SK-N-SH (cell line): ENCODE results near the gene LMAN2. TPM values are rescaled to one million over a fixed set of nuclear protein-coding genes. Genes with fewer than 3 reads are reported as not detected.

Experiments
- CTCF ChIA-PET: fragments of 300-600, 350-600 bp; formaldehyde crosslinking; extraction: SDS; loops from one replicate; lab custom pipeline; 2021; lab: Yijun Ruan, JAX
- POLR2A ChIA-PET: fragments of 350-600 bp; sonication (Branson Sonifier 250); formaldehyde crosslinking; extraction: SDS; loops from one replicate; lab custom pipeline; 2020; ENCODE audit warnings: antibody characterized with exemption, inconsistent platforms; lab: Yijun Ruan, JAX
- DNase-seq: peaks from one replicate; pipeline ENCODE4 v3.0.0; 2012
- H2AFZ ChIP-seq: fragments of 200-600 bp; sonication (generic); 2 replicates; pipeline ENCODE4 v1.8.1; 2016; ENCODE audit warnings: antibody characterized with exemption, mild to moderate bottlenecking, low read depth
- H3F3A ChIP-seq: fragments of 200-600 bp; sonication (generic); replicated peaks from 2 replicates; pipeline ENCODE3; 2016; ENCODE audit warnings: antibody characterized with exemption, mild to moderate bottlenecking; ENCODE audit not compliant: insufficient read depth
- H3K27ac ChIP-seq, 2 experiments: fragments of 200-500 bp in 1 of 2; fragments of 200-600 bp in 1 of 2; sonication (Bioruptor generic) in 1 of 2; sonication (generic), shearing (Covaris generic) in 1 of 2; 2 replicates each; pipeline versions ENCODE4 v1.5.1 to v1.6.1; 2014 to 2016; ENCODE audit warnings: low read depth in 2 of 2, inconsistent platforms in 1 of 2, low read length in 1 of 2, mild to moderate bottlenecking in 1 of 2, mixed read lengths in 1 of 2
- H3K27me3 ChIP-seq: fragments of 200-600 bp; sonication (generic), shearing (Covaris generic); 2 replicates; pipeline ENCODE4 v1.6.1; 2016; ENCODE audit warnings: mixed run types; ENCODE audit not compliant: insufficient read depth
- H3K36me3 ChIP-seq, 2 experiments: fragments of 200-500 bp in 1 of 2; fragments of 200-600 bp in 1 of 2; sonication (Bioruptor generic) in 1 of 2; sonication (generic) in 1 of 2; replicated peaks in 1 of 2; 2 replicates each; pipeline versions ENCODE3 to v1.5.1; 2014 to 2016; ENCODE audit warnings: low read length in 1 of 2, mild to moderate bottlenecking in 1 of 2; ENCODE audit not compliant: insufficient read depth in 2 of 2, control insufficient read depth in 1 of 2
- H3K4me1 ChIP-seq, 2 experiments: fragments of 200-500 bp in 1 of 2; fragments of 200-600 bp in 1 of 2; sonication (Bioruptor generic) in 1 of 2; sonication (generic), shearing (Covaris generic) in 1 of 2; 2 replicates each; pipeline versions ENCODE4 v1.5.1 to v1.6.1; 2014 to 2016; ENCODE audit warnings: low read depth in 1 of 2, low read length in 1 of 2, mixed run types in 1 of 2; ENCODE audit not compliant: insufficient read depth in 2 of 2, control insufficient read depth in 1 of 2
- H3K4me2 ChIP-seq: fragments of 200-600 bp; sonication (generic), shearing (Covaris generic); 2 replicates; pipeline ENCODE4 v1.6.1; 2017; ENCODE audit warnings: mixed run types
- H3K4me3 ChIP-seq, 2 experiments: fragments of 200-500 bp in 1 of 2; fragments of 200-600 bp in 1 of 2; sonication (Bioruptor generic) in 1 of 2; sonication (generic), shearing (Covaris generic) in 1 of 2; 2 replicates each; pipeline versions ENCODE4 v1.5.1 to v1.8.1; 2014 to 2016; ENCODE audit warnings: low read depth in 2 of 2, inconsistent platforms in 1 of 2, low read length in 1 of 2, mild to moderate bottlenecking in 1 of 2, mixed read lengths in 1 of 2, moderate library complexity in 1 of 2
- H3K79me2 ChIP-seq: fragments of 200-600 bp; sonication (generic); 2 replicates; pipeline ENCODE4 v1.8.1; 2017; ENCODE audit warnings: mild to moderate bottlenecking; ENCODE audit not compliant: insufficient read depth
- H3K9ac ChIP-seq: fragments of 200-600 bp; sonication (generic); 2 replicates; pipeline ENCODE4 v1.6.1; 2017; ENCODE audit warnings: mixed run types
- H3K9me2 ChIP-seq: fragments of 200-600 bp; sonication (generic); 2 replicates; pipeline ENCODE4 v1.6.1; 2017; ENCODE audit warnings: mixed run types
- H3K9me3 ChIP-seq: fragments of 200-600 bp; sonication (generic); 2 replicates; pipeline ENCODE4 v1.6.1; 2017; ENCODE audit warnings: mixed run types, mild to moderate bottlenecking, moderate library complexity
- H4K20me1 ChIP-seq: fragments of 200-600 bp; sonication (generic); 2 replicates; pipeline ENCODE4 v1.6.1; 2017; ENCODE audit warnings: mild to moderate bottlenecking, mixed run types; ENCODE audit not compliant: insufficient read depth
- CHD2 ChIP-seq: fragments of 150-350 bp; IDR thresholded peaks from 2 replicates; pipeline ENCODE4 v1.6.1; 2018; ENCODE audit warnings: low read length; ENCODE audit not compliant: partially characterized antibody
- FOXJ3 ChIP-seq: sonication (generic); formaldehyde crosslinking; IDR thresholded peaks from 2 replicates; pipeline ENCODE4 v1.5.1; 2020; ENCODE audit warnings: mild to moderate bottlenecking, missing genetic modification reagents
- FOXM1 ChIP-seq: IDR thresholded peaks from 2 replicates; pipeline ENCODE4 v1.4.0; 2012; ENCODE audit warnings: low read depth, mild to moderate bottlenecking
- GATA2 ChIP-seq: sonication (generic); formaldehyde crosslinking; IDR thresholded peaks from 2 replicates; pipeline ENCODE4 v1.5.0; 2020; ENCODE audit warnings: mild to moderate bottlenecking, missing genetic modification reagents
- JUND ChIP-seq: IDR thresholded peaks from 2 replicates; pipeline ENCODE4 v1.4.0; 2012
- NFIC ChIP-seq: IDR thresholded peaks from 2 replicates; pipeline ENCODE4 v1.4.0; 2012; ENCODE audit warnings: borderline replicate concordance
- POLR2AphosphoS5 ChIP-seq: IDR thresholded peaks from 2 replicates; pipeline ENCODE4 v1.6.1; 2012; ENCODE audit warnings: low read depth, low read length
- RAD21 ChIP-seq: IDR thresholded peaks from 2 replicates; pipeline ENCODE4 v1.6.1; 2012; ENCODE audit warnings: mild to moderate bottlenecking, low read length
- RCOR1 ChIP-seq: fragments of 150-350 bp; IDR thresholded peaks from 2 replicates; pipeline ENCODE4 v1.6.1; 2017; ENCODE audit warnings: antibody characterized with exemption, low read length
- RFX5 ChIP-seq: IDR thresholded peaks from 2 replicates; pipeline ENCODE4 v1.6.1; 2012; ENCODE audit warnings: mild to moderate bottlenecking, improper control_type of control experiment, low read length
- RXRA ChIP-seq: IDR thresholded peaks from 2 replicates; pipeline ENCODE4 v1.4.0; 2012; ENCODE audit warnings: low read depth, mild to moderate bottlenecking, borderline replicate concordance
- SMC3 ChIP-seq: IDR thresholded peaks from 2 replicates; pipeline ENCODE4 v1.6.1; 2012; ENCODE audit warnings: low read depth, low read length, improper control_type of control experiment
- TAF1 ChIP-seq: IDR thresholded peaks from 2 replicates; pipeline ENCODE4 v1.6.1; 2012; ENCODE audit warnings: low read depth, mild to moderate bottlenecking, low read length, moderate library complexity, borderline replicate concordance
- WGBS: methylation state at CpG from one replicate; pipeline ENCODE4 v1.1.6; 2017; ENCODE audit warnings: low lambda C conversion rate; 5-methylcytosine and 5-hydroxymethylcytosine counted together
- polyA plus RNA-seq, 3 experiments: library from polyadenylated mRNA; depleted of rRNA; stranded (reverse); fragments of >200 nt; gene quantifications; 2 replicates each; pipeline ENCODE4 v1.2.3, GENCODE V29; 2012
- TF ChIP-seq, protein P1 (sequence below): fragments of 150-350 bp; IDR thresholded peaks from 2 replicates; pipeline ENCODE4 v1.6.1; 2016; ENCODE audit warnings: mild to moderate bottlenecking, low read depth, low read length
- TF ChIP-seq, protein P2 (sequence below): IDR thresholded peaks from 2 replicates; pipeline ENCODE4 v1.6.1; 2012; ENCODE audit warnings: mild to moderate bottlenecking, low read depth, low read length, moderate library complexity
- TF ChIP-seq, protein P3 (sequence below): IDR thresholded peaks from 2 replicates; pipeline ENCODE4 v1.4.0; 2012; ENCODE audit warnings: low read depth, borderline replicate concordance
- TF ChIP-seq, protein P4 (sequence below): fragments of 200-600 bp; sonication (generic); IDR thresholded peaks from 2 replicates; pipeline ENCODE4 v1.6.1; 2017; ENCODE audit warnings: antibody characterized with exemption, mild to moderate bottlenecking, moderate library complexity

The LMAN2 gene
- polyA plus RNA-seq, 1 of the 3 experiments (the other 2 are of a cell fraction), result 500 TPM

DNA sequence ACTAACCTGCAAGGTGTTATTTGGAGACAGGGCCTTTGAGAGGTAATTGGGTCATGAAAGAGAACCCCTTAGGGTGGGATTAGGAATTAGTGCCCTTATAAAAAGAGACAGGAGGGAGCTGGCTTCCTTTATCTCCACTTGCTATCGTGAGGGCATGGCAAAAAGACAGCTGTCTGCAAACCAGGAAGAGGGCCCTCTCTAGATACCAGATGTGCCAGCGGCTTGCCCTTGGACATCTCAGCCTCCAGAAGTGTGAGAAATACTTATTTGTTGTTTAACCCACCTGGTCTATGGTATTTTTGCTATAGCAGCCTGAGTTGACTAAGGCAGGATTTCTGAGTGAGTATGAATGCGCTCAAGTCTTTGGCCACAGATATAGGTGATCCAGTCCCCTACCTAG is 5.3 kb upstream of the LMAN2 start:
- H3K36me3 ChIP-seq, result no peaks in the 10 kb centered on the region
- H3K79me2 ChIP-seq, result no peaks in the 10 kb centered on the region
- no peak for DNase-seq
- peaks cover 0 to 10% of the 10 kb centered on the region in 2 experiments; a peak in 1 of 4 replicates for H3K4me1 ChIP-seq
- no peaks in the 10 kb centered on the region for H3K9me2 ChIP-seq
- no peaks in the 10 kb centered on the region for H3F3A ChIP-seq
- no peak for TF ChIP-seq JUND
- TF ChIP-seq NFIC, result no peak
- no peak for TF ChIP-seq FOXM1
- no peak for TF ChIP-seq TAF1
- no peak for TF ChIP-seq RAD21
- TF ChIP-seq RXRA, result no peak
- TF ChIP-seq, protein P1, sequence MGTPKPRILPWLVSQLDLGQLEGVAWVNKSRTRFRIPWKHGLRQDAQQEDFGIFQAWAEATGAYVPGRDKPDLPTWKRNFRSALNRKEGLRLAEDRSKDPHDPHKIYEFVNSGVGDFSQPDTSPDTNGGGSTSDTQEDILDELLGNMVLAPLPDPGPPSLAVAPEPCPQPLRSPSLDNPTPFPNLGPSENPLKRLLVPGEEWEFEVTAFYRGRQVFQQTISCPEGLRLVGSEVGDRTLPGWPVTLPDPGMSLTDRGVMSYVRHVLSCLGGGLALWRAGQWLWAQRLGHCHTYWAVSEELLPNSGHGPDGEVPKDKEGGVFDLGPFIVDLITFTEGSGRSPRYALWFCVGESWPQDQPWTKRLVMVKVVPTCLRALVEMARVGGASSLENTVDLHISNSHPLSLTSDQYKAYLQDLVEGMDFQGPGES, result no peak
- TF ChIP-seq, protein P2, sequence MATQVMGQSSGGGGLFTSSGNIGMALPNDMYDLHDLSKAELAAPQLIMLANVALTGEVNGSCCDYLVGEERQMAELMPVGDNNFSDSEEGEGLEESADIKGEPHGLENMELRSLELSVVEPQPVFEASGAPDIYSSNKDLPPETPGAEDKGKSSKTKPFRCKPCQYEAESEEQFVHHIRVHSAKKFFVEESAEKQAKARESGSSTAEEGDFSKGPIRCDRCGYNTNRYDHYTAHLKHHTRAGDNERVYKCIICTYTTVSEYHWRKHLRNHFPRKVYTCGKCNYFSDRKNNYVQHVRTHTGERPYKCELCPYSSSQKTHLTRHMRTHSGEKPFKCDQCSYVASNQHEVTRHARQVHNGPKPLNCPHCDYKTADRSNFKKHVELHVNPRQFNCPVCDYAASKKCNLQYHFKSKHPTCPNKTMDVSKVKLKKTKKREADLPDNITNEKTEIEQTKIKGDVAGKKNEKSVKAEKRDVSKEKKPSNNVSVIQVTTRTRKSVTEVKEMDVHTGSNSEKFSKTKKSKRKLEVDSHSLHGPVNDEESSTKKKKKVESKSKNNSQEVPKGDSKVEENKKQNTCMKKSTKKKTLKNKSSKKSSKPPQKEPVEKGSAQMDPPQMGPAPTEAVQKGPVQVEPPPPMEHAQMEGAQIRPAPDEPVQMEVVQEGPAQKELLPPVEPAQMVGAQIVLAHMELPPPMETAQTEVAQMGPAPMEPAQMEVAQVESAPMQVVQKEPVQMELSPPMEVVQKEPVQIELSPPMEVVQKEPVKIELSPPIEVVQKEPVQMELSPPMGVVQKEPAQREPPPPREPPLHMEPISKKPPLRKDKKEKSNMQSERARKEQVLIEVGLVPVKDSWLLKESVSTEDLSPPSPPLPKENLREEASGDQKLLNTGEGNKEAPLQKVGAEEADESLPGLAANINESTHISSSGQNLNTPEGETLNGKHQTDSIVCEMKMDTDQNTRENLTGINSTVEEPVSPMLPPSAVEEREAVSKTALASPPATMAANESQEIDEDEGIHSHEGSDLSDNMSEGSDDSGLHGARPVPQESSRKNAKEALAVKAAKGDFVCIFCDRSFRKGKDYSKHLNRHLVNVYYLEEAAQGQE, result no peak
- TF ChIP-seq CHD2, result no peak
- TF ChIP-seq GATA2 (CRISPR knock-in tag), result no peak
- no peak for TF ChIP-seq SMC3
- H3K9me3 ChIP-seq, result no peaks in the 10 kb centered on the region
- no peak overlapping the region for H3K4me3 ChIP-seq
- H3K27ac ChIP-seq, result no peak overlapping the region
- H3K9ac ChIP-seq, result no peak overlapping the region
- H3K4me2 ChIP-seq, result no peak overlapping the region
- H3K27me3 ChIP-seq, result no peaks in the 10 kb centered on the region
- ChIA-PET POLR2A (no interaction called here), CTCF (interaction anchor here (1.4 to 3.3 kb wide), 3 partner anchors 10 to 39 kb away, joined by 5 to 14 read pairs (median 7); no protein-coding TSS in a partner anchor)
- 72% methylated on average over 3 of the region's 3 CpGs for WGBS
- H4K20me1 ChIP-seq, result no peaks in the 10 kb centered on the region
- no peak overlapping the region for H2AFZ ChIP-seq

DNA sequence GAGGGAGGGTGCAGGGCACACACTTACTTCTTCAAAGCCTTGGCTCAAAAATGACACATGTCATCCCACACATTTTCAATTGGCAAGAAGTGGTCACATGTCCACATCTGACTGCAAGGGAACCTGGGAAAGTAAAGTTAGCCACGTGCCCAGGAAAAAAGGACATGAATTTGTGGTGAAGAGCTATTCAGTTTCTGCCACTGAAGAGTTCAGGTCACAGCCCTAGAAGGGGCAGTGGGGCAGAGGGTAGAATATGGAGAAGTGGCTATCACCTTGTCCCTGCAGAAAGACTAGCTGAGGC is 4.3 kb upstream of the LMAN2 start:
- TF ChIP-seq FOXJ3, result no peak
- no peak for TF ChIP-seq RCOR1
- no peak for TF ChIP-seq RFX5
- TF ChIP-seq, protein P3, sequence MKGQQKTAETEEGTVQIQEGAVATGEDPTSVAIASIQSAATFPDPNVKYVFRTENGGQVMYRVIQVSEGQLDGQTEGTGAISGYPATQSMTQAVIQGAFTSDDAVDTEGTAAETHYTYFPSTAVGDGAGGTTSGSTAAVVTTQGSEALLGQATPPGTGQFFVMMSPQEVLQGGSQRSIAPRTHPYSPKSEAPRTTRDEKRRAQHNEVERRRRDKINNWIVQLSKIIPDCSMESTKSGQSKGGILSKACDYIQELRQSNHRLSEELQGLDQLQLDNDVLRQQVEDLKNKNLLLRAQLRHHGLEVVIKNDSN, result peak; percentile 27; the same call in 1 of the 2 replicates
- no peak for TF ChIP-seq POLR2AphosphoS5
- TF ChIP-seq, protein P4, sequence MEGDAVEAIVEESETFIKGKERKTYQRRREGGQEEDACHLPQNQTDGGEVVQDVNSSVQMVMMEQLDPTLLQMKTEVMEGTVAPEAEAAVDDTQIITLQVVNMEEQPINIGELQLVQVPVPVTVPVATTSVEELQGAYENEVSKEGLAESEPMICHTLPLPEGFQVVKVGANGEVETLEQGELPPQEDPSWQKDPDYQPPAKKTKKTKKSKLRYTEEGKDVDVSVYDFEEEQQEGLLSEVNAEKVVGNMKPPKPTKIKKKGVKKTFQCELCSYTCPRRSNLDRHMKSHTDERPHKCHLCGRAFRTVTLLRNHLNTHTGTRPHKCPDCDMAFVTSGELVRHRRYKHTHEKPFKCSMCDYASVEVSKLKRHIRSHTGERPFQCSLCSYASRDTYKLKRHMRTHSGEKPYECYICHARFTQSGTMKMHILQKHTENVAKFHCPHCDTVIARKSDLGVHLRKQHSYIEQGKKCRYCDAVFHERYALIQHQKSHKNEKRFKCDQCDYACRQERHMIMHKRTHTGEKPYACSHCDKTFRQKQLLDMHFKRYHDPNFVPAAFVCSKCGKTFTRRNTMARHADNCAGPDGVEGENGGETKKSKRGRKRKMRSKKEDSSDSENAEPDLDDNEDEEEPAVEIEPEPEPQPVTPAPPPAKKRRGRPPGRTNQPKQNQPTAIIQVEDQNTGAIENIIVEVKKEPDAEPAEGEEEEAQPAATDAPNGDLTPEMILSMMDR, result no peak
- TF ChIP-seq, all 33 proteins: peak for 1
- ChIA-PET CTCF (interaction anchor here (1.4 to 3.3 kb wide), 3 partner anchors 11 to 38 kb away, joined by 5 to 14 read pairs (median 7); no protein-coding TSS in a partner anchor), POLR2A (no interaction called here)

More for the DNA sequence above, 4.3 kb upstream of the LMAN2 start:
- Histone ChIP-seq H3F3A (no peaks in the 10 kb centered on the region), H2AFZ (no peak overlapping the region), H3K9me2 (no peaks in the 10 kb centered on the region), H3K27ac (no peak overlapping the region), H3K79me2 (peaks cover 7% of the 10 kb centered on the region), H3K9ac (no peak overlapping the region), H3K4me3 (no peak overlapping the region), H3K27me3 (no peaks in the 10 kb centered on the region), H3K4me1 (peaks cover 0 to 12% of the 10 kb centered on the region in 2 experiments; a peak in 1 of 4 replicates), H3K9me3 (no peaks in the 10 kb centered on the region), H4K20me1 (no peaks in the 10 kb centered on the region), H3K4me2 (no peak overlapping the region), H3K36me3 (no peaks in the 10 kb centered on the region)
- no peak for DNase-seq
- WGBS, result 4% methylated on average over 1 of the region's 1 CpG
